Testis (tissue), 3 donors: ENCODE measurements around the gene CKM. TPM values are rescaled to one million over a fixed set of nuclear protein-coding genes. Genes with fewer than 3 reads are reported as not detected.
A peak's percentile ranks its signal among the peaks of the same experiment; 100 is the strongest.

Source experiments
- DNase-seq: peaks from one replicate; pipeline ENCODE4 v3.0.0-alpha.2; 2019
- H3K27ac ChIP-seq, 2 donors: fragments of 200-600 bp; sonication (generic); one replicate each; pipeline ENCODE4 v1.5.1; 2019
- H3K27me3 ChIP-seq: fragments of 200-600 bp; sonication (generic); one replicate; pipeline ENCODE4 v1.5.1; 2019
- H3K36me3 ChIP-seq: fragments of 200-600 bp; sonication (generic); one replicate; pipeline ENCODE4 v1.5.1; 2017; ENCODE audit warnings: low read depth; ENCODE audit errors: missing control alignments
- H3K4me1 ChIP-seq: fragments of 200-600 bp; sonication (generic); one replicate; pipeline ENCODE4 v1.5.1; 2019
- H3K4me3 ChIP-seq, 2 donors: fragments of 200-600 bp; sonication (generic); one replicate each; pipeline ENCODE4 v1.5.1; 2017 to 2019
- H3K9me3 ChIP-seq: fragments of 200-600 bp; sonication (generic); one replicate; pipeline ENCODE4 v1.5.1; 2017
- POLR2A ChIP-seq: fragments of 450-650 bp; IDR thresholded peaks from one replicate; pipeline ENCODE4 v1.6.1; 2017; ENCODE audit warnings: antibody characterized with exemption, mild to moderate bottlenecking, moderate library complexity
- WGBS, 2 donors: methylation state at CpG; one replicate each; pipeline ENCODE4 v1.1.5; 2018; 5-methylcytosine and 5-hydroxymethylcytosine counted together
- intact Hi-C: fragments of 100-400 bp; cut with DNase I; formaldehyde crosslinking; loops from one replicate; pipeline ENCODE4 v1.15.1; 2023; ENCODE audit warnings: low total_unique reads
- polyA plus RNA-seq: library from polyadenylated mRNA; stranded (reverse); fragments of 350-450 nt; fragmentation: Illumina TruSeq; extraction: RNeasy Lipid Tissue Mini Kit (QIAGEN cat#74804); gene quantifications from one replicate; pipeline ENCODE4 v1.2.3, GENCODE V29; 2014; ENCODE audit warnings: low read depth, low replicate concordance; ENCODE audit not compliant: insufficient read depth
- total RNA-seq, 2 donors: library from RNA; depleted of rRNA; stranded (reverse); fragments of >200 nt; gene quantifications; one replicate each; pipeline ENCODE4 v1.2.3, GENCODE V29; 2016
- TF ChIP-seq, protein P1 (sequence below), 3 experiments: fragments of 450-650 bp in 2 of 3; fragments of 200-600 bp in 1 of 3; sonication (generic) in 1 of 3; IDR thresholded peaks; one replicate each; pipeline ENCODE4 v1.5.1; 2016 to 2019; ENCODE audit warnings: antibody characterized with exemption in 3 of 3, mild to moderate bottlenecking in 2 of 3, moderate library complexity in 1 of 3

CKM gene
- total and polyA plus RNA-seq, 3 donors from 2014 or later = 16.5 to 61.1 (median 22.4) TPM

DNA sequence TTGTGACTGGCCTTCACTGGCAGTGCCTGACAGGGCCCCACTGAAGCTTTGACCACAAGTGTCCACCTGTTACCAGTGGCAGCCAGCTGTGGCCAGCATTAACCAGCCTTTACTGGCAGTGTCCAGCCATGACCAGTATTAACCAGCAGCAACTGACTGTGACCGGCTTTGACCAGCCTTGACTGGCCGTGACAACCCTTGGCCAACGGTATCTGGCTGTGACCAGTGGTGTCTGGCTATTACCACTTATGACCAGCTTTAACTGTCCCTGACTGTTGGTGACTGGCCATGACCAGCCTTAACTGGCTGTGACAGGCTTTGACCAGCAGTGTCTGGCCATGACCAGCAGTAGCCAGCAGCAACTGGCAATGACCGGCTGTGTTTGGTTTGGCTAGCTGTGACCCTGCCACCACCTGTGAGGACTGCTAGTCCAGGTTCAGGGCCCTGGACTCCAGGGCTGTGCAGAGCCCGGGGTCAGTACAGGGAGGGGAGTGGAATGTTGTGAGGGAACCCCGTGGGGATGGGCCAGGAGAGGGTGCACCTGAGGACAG, 32.2 kb downstream of the CKM start:
- no peak for DNase-seq
- intact Hi-C loops = no loop called here
- no peaks in the 10 kb centered on the region for H3K27me3 ChIP-seq
- no peaks in the 10 kb centered on the region for H3K9me3 ChIP-seq
- no peak overlapping the region for H3K4me3 ChIP-seq
- no peak overlapping the region for H3K27ac ChIP-seq
- no peak for TF ChIP-seq POLR2A
- TF ChIP-seq, protein P1, sequence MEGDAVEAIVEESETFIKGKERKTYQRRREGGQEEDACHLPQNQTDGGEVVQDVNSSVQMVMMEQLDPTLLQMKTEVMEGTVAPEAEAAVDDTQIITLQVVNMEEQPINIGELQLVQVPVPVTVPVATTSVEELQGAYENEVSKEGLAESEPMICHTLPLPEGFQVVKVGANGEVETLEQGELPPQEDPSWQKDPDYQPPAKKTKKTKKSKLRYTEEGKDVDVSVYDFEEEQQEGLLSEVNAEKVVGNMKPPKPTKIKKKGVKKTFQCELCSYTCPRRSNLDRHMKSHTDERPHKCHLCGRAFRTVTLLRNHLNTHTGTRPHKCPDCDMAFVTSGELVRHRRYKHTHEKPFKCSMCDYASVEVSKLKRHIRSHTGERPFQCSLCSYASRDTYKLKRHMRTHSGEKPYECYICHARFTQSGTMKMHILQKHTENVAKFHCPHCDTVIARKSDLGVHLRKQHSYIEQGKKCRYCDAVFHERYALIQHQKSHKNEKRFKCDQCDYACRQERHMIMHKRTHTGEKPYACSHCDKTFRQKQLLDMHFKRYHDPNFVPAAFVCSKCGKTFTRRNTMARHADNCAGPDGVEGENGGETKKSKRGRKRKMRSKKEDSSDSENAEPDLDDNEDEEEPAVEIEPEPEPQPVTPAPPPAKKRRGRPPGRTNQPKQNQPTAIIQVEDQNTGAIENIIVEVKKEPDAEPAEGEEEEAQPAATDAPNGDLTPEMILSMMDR (IDR thresholded peaks at IDR 0.05) = no peak
- no peaks in the 10 kb centered on the region for H3K36me3 ChIP-seq
- 80 to 94% methylated on average over 1 to 6 of the region's 6 CpGs for WGBS, 2 donors
- peaks cover 7% of the 10 kb centered on the region for H3K4me1 ChIP-seq

DNA sequence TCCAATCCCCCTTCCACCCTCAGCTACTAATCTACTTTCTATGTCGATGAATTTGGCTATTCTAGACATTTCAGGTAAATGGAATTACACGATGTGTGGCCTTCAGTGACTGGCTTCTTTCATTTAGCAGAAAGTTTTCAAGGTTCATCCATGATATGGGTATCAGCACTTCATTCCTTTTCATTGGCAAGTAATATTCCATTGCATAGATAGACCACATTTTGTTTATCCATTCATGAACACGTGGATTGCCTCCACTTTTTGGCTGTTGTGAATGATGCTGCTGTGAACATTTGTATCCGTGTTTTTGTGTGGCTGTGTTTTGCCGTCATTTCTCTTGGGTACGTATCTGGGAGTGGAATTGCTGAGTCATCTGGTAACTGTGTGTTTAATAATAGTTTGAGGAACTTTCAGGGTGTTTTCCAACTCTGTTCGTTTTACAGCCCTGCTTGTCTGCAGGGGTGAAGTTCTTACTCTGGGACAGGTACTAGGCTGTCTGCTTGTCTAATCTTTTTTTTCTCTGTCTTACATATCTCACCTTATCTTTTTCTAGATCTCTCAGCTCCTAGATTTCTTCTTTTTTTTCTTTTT, 39.1 kb downstream of the CKM start:
- intact Hi-C loops = no loop called here
- TF ChIP-seq POLR2A = no peak
- TF ChIP-seq, protein P1 (IDR thresholded peaks at IDR 0.05) = no peak
- Histone ChIP-seq H3K36me3 (no peaks in the 10 kb centered on the region), H3K4me1 (no peaks in the 10 kb centered on the region), H3K27me3 (no peaks in the 10 kb centered on the region), H3K27ac (no peak overlapping the region), H3K4me3 (no peak overlapping the region), H3K9me3 (no peaks in the 10 kb centered on the region)
- no peak for DNase-seq
- WGBS, 2 donors = 72 to 77% methylated on average over 7 of the region's 7 CpGs

GRCh38 chr19:45280471-45280961, 42.2 kb downstream of the CKM start:
- Histone ChIP-seq H3K4me3 (no peak overlapping the region), H3K27me3 (no peaks in the 10 kb centered on the region), H3K27ac (no peak overlapping the region), H3K36me3 (no peaks in the 10 kb centered on the region), H3K4me1 (peaks cover 10% of the 10 kb centered on the region), H3K9me3 (no peaks in the 10 kb centered on the region)
- DNase-seq = no peak
- WGBS, 2 donors = 80 to 90% methylated on average over 9 to 19 of the region's 19 CpGs
- intact Hi-C loops = no loop called here
- no peak for TF ChIP-seq POLR2A

- Histone ChIP-seq H3K4me1 (peaks cover 13% of the 10 kb centered on the region), H3K36me3 (no peaks in the 10 kb centered on the region), H3K27me3 (no peaks in the 10 kb centered on the region), H3K27ac (no peak overlapping the region), H3K9me3 (no peaks in the 10 kb centered on the region), H3K4me3 (no peak overlapping the region)
- no peak for DNase-seq
- no peak for TF ChIP-seq POLR2A
- TF ChIP-seq, protein P1 (IDR thresholded peaks at IDR 0.05) = no peak
- intact Hi-C loops = no loop called here
- 64 to 70% methylated on average over 3 of the region's 3 CpGs for WGBS, 2 donors
These were observed 43.0 kb downstream of the CKM start for GRCh38 chr19:45279587-45280192.

DNA sequence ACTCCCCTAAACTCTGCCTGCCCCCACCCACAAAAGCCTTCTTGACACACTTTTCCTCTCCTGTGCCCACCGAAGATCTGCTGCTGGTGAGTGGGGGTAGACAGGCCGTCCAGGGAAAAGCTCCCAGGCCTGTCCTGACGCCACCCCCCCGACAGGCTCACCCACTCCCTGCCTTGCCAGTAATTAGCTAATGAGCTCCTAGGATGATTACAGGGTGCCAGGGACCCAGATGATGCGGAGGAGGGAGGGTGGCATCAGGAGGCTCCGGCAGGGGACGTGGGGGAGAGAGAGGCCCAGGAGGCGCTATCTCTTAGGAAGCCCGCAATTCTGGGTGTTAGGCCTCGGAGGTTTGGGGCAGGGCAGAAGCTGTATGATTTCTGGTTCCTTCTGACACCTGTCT, 44.6 kb downstream of the CKM start:
- H3K4me3 ChIP-seq = no peak overlapping the region
- H3K27me3 ChIP-seq = no peaks in the 10 kb centered on the region
- 67 to 77% methylated on average over 8 to 10 of the region's 10 CpGs for WGBS, 2 donors
- H3K27ac ChIP-seq = peak overlapping the region; percentile 4 to 58
- no peaks in the 10 kb centered on the region for H3K36me3 ChIP-seq
- no peak for TF ChIP-seq POLR2A
- TF ChIP-seq, protein P1 (IDR thresholded peaks at IDR 0.05) = no peak
- DNase-seq = peak; percentile 61
- H3K9me3 ChIP-seq = no peaks in the 10 kb centered on the region
- intact Hi-C loops = no loop called here
- peaks cover 22% of the 10 kb centered on the region for H3K4me1 ChIP-seq
